Mucosa of rectum (tissue), 2 donors: ENCODE measurements around the gene ZDHHC1.

Experiments
- H3K27ac ChIP-seq, 2 donors: one replicate each; pipeline ENCODE4 v1.7.0; 2013; ENCODE audit warnings: inconsistent platforms in 2 of 2, low read depth in 2 of 2, low read length in 2 of 2
- H3K27me3 ChIP-seq, 2 donors: one replicate each; pipeline ENCODE4 v1.7.0; 2013; ENCODE audit warnings: low read length in 2 of 2; ENCODE audit not compliant: control insufficient read depth in 2 of 2, insufficient read depth in 2 of 2
- H3K36me3 ChIP-seq, 2 donors: one replicate each; pipeline ENCODE4 v1.7.0; 2013; ENCODE audit warnings: low read length in 2 of 2; ENCODE audit not compliant: control insufficient read depth in 2 of 2, insufficient read depth in 2 of 2
- H3K4me1 ChIP-seq, 2 donors: one replicate each; pipeline ENCODE4 v1.7.0; 2013; ENCODE audit warnings: low read length in 2 of 2, mild to moderate bottlenecking in 1 of 2; ENCODE audit not compliant: control insufficient read depth in 2 of 2, insufficient read depth in 2 of 2
- H3K4me3 ChIP-seq, 2 donors: one replicate each; pipeline ENCODE4 v1.7.0; 2013; ENCODE audit warnings: low read length in 2 of 2
- H3K9ac ChIP-seq, 2 donors: one replicate each; pipeline ENCODE4 v1.7.0; 2013; ENCODE audit warnings: low read length in 2 of 2, low read depth in 1 of 2, mild to moderate bottlenecking in 1 of 2
- H3K9me3 ChIP-seq, 2 donors: one replicate each; pipeline ENCODE4 v1.7.0; 2013; ENCODE audit warnings: low read length in 2 of 2; ENCODE audit not compliant: control insufficient read depth in 2 of 2
- donor health status: healthy.
- donor health status: Normal muscosa, but diverticular disease.

Gene ZDHHC1

DNA sequence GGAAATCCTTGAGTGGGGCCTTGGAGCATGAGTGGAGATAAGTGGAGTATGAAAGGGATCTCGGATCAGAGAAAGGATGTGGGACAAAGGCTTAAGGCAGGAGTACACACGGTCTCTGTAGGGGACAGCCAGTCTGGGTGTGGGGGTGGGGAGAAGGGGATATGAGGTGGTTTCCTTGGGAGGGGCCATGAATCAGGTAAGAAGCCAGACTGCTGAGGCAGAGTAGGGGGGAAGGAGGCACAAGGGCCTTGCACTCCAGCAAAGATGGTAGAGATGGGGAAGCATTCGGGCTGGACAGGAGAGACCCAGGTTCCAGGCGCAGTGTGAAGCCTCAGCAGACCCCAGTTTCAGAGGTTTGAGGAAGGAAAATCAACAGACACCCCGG lies 16.2 kb upstream of the ZDHHC1 start:
- peak overlapping the region; percentile 76 to 100 for H3K9ac ChIP-seq
- peaks cover 26 to 34% of the 10 kb centered on the region in 2 donors for H3K36me3 ChIP-seq
- peak overlapping the region; percentile 94 to 99 for H3K27ac ChIP-seq
- H3K9me3 ChIP-seq: no peaks in the 10 kb centered on the region
- H3K4me1 ChIP-seq: peaks cover 32 to 44% of the 10 kb centered on the region in 2 donors
- peak overlapping the region; percentile 88 for H3K4me3 ChIP-seq
- no peaks in the 10 kb centered on the region for H3K27me3 ChIP-seq

GRCh38 chr16:67431775-67432505 lies 15.7 kb upstream of the ZDHHC1 start:
- Histone ChIP-seq H3K27me3 (no peaks in the 10 kb centered on the region), H3K9me3 (no peaks in the 10 kb centered on the region), H3K4me3 (peak overlapping the region; percentile 88), H3K36me3 (peaks cover 20 to 29% of the 10 kb centered on the region in 2 donors), H3K9ac (peak overlapping the region; percentile 93 to 100), H3K27ac (peak overlapping the region; percentile 94 to 99), H3K4me1 (peaks cover 32 to 44% of the 10 kb centered on the region in 2 donors)

GRCh38 chr16:67430977-67431774 lies 14.9 kb upstream of the ZDHHC1 start, which contains the start of gene HSD11B2:
HSD11B2 (plus strand) TSS chr16:67431121; CDS start chr16:67431249, 128 bp downstream.
- H3K27ac ChIP-seq: peak within 1 kb of the TSS; percentile 98 to 99
- peak within 1 kb of the TSS; percentile 99 to 100 for H3K9ac ChIP-seq
- no peaks in the 10 kb centered on the region for H3K27me3 ChIP-seq
- no peaks in the 10 kb centered on the region for H3K9me3 ChIP-seq
- H3K4me3 ChIP-seq: peak within 1 kb of the TSS; percentile 88
- peaks cover 32 to 44% of the 10 kb centered on the region in 2 donors for H3K4me1 ChIP-seq
- H3K36me3 ChIP-seq: peaks cover 14 to 22% of the 10 kb centered on the region in 2 donors

DNA sequence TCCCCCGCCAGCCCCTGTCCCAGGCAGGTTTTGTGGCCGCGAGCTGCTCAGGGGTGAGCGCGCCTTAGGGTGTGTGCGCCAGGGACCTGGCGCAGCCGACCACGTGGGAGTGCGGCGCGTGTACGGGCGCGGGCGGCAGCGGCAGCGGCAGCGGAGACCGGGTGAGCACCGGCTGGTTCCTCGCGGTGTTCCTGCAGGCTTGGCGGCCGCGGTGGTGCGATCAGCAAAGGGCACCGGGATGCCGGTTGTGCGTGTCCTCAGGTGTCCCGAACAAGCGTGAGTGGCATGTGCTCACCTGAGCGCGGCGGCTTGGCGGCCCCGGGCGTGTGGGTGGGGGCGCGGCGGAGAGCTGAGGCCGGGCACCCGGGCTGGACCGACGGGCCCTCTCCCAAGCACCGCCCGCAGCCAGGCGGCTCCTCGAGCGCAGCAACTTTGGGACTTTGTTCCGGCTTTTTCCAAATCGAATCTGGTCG lies 14.3 kb upstream of the ZDHHC1 start:
- H3K4me3 ChIP-seq: peak overlapping the region; percentile 76 to 85
- peak overlapping the region; percentile 99 to 100 for H3K9ac ChIP-seq
- H3K9me3 ChIP-seq: no peaks in the 10 kb centered on the region
- H3K4me1 ChIP-seq: peaks cover 29 to 44% of the 10 kb centered on the region in 2 donors
- peaks cover 10 to 15% of the 10 kb centered on the region in 2 donors for H3K36me3 ChIP-seq
- peak overlapping the region; percentile 98 to 99 for H3K27ac ChIP-seq
- H3K27me3 ChIP-seq: no peaks in the 10 kb centered on the region

GRCh38 chr16:67429799-67430503 lies 13.7 kb upstream of the ZDHHC1 start:
- Histone ChIP-seq H3K4me1 (peaks cover 26 to 44% of the 10 kb centered on the region in 2 donors), H3K4me3 (peak overlapping the region; percentile 76 to 85), H3K36me3 (peaks cover 4 to 9% of the 10 kb centered on the region in 2 donors), H3K9me3 (no peaks in the 10 kb centered on the region), H3K27me3 (peaks cover 0 to 3% of the 10 kb centered on the region in 2 donors), H3K9ac (peak overlapping the region; percentile 99 to 100), H3K27ac (peak overlapping the region; percentile 98 to 99)

DNA sequence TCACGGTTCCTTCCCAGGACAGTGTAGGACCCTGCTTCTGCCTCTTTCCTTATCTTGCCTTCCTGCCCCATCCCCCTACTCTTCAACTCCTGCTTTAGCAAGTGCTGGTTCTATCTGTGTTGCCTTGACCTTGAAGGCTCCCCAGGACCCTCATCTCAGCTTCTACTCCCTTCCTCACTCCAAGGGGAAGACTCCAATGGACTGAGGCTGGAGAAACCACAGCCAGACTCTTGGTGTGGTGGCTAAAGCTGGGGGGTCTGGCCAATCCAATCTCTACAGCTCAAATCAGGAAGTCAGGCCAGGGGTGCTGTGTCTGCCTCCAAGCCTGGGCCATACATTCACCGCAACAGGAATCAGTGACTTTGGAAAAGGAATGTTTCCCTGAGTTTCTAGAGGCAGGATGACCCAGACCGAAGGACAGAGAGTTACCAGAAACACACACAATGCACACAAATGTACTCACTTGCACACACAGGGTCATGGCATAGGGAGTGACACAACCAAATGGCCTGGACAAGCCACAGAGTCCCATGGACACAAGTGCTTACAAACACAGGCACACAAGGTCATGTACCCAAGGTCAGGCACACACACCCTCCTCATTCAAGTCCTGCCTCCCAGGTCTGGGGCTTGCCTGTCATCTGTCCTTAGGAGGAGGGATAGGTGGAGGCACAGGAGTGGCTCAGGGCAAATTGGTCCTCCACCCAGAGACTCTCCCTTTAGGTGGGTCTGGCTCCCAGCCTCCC lies 12.9 kb upstream of the ZDHHC1 start:
- no peaks in the 10 kb centered on the region for H3K9me3 ChIP-seq
- peak overlapping the region; percentile 98 to 99 for H3K27ac ChIP-seq
- peaks cover 4 to 9% of the 10 kb centered on the region in 2 donors for H3K36me3 ChIP-seq
- H3K4me1 ChIP-seq: peaks cover 26 to 43% of the 10 kb centered on the region in 2 donors
- peak overlapping the region; percentile 99 to 100 for H3K9ac ChIP-seq
- peaks cover 3 to 4% of the 10 kb centered on the region in 2 donors for H3K27me3 ChIP-seq
- peak overlapping the region; percentile 76 to 85 for H3K4me3 ChIP-seq

GRCh38 chr16:67428146-67428731 lies 12.0 kb upstream of the ZDHHC1 start:
- H3K4me3 ChIP-seq: no peak overlapping the region
- peaks cover 3 to 4% of the 10 kb centered on the region in 2 donors for H3K27me3 ChIP-seq
- H3K27ac ChIP-seq: peak overlapping the region; percentile 98 to 99
- H3K36me3 ChIP-seq: peaks cover under 1 to 5% of the 10 kb centered on the region in 2 donors
- H3K9ac ChIP-seq: peak overlapping the region; percentile 68 to 100
- peaks cover 25 to 35% of the 10 kb centered on the region in 2 donors for H3K4me1 ChIP-seq
- no peaks in the 10 kb centered on the region for H3K9me3 ChIP-seq

DNA sequence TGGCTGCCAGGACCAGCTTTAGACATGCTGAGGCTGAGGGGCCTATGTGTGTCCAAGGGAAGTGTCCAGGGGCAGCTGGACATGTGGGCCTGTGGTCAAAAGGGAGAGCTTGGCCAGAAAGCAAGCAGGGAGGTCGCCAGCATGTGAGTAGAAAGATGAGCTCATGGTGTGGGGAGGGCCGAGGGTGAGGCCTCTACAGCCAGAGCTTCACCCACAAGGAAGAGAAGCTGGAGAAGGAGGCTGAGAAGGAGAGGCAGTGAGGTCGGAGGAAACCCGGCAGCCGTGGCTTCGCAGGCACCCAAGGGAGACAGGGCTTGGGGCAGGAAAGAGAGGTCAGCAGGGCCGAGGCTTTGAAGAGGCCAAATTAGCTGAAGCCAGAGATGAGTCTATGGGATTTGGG lies 10.7 kb upstream of the ZDHHC1 start:
- Histone ChIP-seq H3K27me3 (peaks cover 3 to 4% of the 10 kb centered on the region in 2 donors), H3K27ac (no peak overlapping the region), H3K9ac (peak overlapping the region in 1 of 2 donors; percentile 2), H3K9me3 (no peaks in the 10 kb centered on the region), H3K36me3 (no peaks in the 10 kb centered on the region), H3K4me3 (no peak overlapping the region), H3K4me1 (peaks cover 21 to 27% of the 10 kb centered on the region in 2 donors)

DNA sequence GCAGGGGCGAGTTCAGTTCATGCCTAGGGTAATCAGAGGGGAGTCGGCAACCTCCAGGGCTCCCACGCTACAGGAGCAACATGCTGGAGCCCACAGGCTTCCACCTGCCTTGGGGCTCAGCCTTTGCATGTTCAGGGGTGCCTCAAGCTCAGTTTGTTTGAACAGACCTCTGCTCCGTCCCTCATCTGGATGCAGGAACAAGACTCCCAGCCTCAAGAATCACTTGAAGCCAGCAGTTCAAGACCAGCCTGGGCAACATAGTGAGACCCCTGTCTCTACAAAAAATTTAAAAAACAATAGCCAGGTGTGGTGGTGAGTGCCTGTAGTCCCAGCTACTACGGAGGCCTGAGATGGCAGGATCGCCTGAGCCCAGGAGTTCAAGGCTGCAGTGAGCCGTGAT lies 9.7 kb upstream of the ZDHHC1 start:
- H3K9me3 ChIP-seq: no peaks in the 10 kb centered on the region
- no peak overlapping the region for H3K4me3 ChIP-seq
- H3K4me1 ChIP-seq: peaks cover 17 to 27% of the 10 kb centered on the region in 2 donors
- H3K9ac ChIP-seq: no peak overlapping the region
- no peak overlapping the region for H3K27ac ChIP-seq
- peaks cover 3 to 4% of the 10 kb centered on the region in 2 donors for H3K27me3 ChIP-seq
- H3K36me3 ChIP-seq: no peaks in the 10 kb centered on the region
